HG03103 (cell line): ENCODE data around the gene FSTL1.
A peak's percentile ranks its signal among the peaks of the same experiment; 100 is the strongest.
"Not testable (repeated sequence)": the region's sequence is repeated elsewhere in the genome, so short reads cannot be mapped to it uniquely, and the experiment has no call there.

ENCODE experiments used
- ATAC-seq: cut with Tn5 transposase; IDR thresholded peaks from one replicate; pipeline ENCODE4 v1.9.1; 2021; ENCODE audit warnings: low read depth; ENCODE audit not compliant: unreplicated experiment

The FSTL1 gene

DNA sequence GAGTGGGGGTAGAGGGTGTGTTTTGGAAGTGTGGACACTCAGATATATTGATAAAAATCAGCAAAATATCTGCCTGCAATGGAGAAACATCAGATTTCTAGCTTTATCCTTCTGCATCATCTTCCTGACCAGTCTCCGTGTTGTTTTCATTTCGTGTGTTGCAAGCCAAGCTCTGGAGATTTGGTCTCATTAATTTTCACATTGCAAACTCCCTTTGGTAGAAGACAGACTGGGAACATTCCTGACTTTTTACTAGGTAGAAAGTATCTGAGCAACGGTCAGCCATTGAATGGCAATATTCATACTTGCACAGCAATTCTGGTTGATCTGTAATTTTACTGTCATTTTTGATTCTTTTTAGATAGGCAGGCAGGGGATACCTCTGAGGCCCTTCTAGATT is 30.4 kb downstream of the FSTL1 start:
- ATAC-seq: no peak

DNA sequence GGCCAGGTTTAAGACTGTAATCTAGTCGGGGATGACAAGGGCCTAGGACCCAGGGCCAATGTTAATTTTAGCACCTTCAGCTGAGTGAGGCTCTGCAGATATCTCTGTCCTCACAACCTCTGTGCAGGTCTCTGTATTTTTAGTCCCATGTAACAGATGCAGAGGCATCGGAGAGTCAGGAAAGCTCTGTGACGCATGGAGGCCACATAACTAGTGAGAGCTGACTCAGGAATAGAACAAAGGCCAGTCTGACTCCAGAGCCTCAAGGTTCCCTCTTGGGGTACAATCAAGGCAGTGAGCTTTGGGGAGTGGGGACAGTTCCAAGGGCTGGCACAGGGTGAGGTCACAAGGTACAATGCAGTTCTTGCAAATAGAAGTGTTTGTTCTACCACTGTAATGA is 31.0 kb downstream of the FSTL1 start:
- ATAC-seq: no peak

DNA sequence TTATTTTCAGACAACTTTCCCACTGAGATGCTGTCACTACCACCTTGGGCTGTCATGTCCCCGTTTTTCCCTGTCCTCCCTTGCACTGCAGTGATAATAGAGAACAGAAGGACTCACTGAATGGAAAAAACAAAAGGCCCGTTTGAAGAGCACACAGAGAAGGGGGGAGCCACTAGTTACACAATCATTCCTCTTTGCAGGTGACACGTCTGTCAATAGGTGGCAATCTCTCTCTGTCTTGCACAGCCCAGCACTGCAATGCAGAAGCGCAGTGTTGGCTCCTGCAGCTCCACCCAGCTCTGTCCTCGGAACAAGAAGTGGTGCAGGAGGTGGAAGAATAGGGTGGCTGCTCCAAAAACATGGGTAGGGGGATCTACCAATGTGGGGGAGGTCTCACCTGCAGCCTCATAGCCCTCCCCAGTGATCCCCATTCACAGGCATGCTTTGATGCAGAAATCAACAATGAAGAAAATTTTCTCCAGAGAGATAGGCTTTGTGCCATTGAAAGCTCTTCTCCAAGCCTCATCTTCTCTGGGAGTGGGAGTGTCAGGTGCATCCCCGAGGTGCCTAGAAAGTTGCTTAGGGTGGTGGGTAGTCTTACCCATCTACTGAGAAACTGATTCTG is 31.8 kb downstream of the FSTL1 start:
- peak; percentile 50 for ATAC-seq

DNA sequence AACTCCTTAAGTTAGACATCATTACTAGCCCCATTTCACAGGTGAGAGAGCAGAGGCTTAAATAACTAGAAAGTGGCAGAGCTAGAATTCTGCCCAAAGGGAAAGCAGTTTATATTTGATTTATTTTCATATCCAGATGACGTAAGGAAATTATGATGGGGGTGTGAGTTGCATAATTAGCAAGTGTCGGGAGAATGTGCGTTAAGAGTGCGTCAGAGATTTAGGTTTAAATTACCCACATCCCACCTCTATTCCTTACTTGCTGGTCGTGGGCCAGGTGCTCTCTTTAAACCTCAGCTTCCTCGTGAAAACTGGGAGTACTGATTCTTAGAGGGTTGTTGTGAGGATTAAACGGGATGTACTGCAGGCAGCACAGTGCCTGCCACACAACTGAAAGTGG is 32.3 kb downstream of the FSTL1 start:
- ATAC-seq: no peak

DNA sequence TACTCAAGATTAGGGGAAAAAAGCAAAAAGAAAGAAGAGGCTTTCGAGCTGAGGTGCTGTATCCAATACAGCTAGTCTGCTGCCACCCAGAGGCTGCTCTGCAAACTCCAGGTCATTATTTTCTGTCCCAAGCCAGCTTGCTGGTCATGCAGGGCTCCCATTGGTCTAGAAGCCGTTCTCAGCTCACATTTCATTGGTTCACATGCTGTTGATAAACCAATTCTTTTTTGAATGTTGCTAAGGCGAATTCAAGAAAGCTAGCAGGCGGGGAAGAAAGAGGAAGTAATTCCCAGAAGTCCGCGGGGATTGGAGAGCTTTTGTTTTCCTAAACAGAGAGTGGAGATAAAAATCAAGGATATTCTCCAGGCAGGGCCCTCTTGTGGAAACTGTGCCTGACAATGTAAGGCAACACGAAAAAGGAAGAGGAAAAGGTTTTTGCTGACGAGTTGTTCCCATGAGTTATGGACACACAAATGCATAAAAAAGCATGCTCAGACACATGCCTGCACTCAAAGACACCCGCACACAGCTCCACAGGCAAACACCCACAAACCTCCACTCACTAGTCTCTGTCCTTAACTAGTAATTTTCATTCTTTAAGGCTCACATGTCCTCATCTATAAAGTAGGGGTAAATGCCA is 33.4 kb downstream of the FSTL1 start:
- peak; percentile 99 for ATAC-seq

DNA sequence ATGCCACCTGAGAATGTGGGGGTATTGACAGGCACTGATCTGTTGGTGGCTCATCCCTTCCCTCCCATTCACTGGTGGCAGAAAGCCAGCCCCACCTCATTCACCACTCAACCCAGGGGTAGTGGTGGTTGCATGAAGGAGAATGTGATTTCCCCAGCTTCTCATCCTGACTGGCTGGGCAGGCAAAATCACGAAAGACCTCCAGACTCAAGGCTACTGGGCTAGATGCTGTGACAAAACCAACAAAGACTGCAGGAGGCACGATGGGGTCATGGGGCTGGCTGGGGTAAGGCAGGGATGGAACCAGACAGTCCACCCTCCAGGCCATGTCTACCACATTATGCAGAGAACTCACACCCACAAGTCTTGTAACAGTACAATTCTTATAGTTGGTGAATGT is 33.9 kb downstream of the FSTL1 start:
- peak; percentile 7 for ATAC-seq

DNA sequence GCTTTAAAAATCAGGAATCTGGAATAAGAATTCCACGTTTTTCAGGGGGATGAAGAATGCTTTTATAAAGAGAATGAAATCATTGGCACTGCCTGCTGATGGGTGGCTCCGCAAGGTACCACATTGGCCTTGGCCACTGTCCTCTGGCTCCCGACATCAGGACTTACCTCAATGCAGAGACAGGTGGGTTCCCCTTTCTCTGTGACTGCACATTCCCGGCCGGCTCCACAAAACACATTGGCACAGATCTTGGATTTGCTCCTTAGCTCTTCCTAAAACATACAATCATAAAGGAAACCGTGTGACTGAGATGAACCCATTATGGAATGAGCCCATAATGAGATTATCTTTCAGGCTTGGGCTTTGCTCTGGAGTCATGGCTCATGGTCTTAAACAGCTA is 35.0 kb downstream of the FSTL1 start:
- ATAC-seq: no peak

DNA sequence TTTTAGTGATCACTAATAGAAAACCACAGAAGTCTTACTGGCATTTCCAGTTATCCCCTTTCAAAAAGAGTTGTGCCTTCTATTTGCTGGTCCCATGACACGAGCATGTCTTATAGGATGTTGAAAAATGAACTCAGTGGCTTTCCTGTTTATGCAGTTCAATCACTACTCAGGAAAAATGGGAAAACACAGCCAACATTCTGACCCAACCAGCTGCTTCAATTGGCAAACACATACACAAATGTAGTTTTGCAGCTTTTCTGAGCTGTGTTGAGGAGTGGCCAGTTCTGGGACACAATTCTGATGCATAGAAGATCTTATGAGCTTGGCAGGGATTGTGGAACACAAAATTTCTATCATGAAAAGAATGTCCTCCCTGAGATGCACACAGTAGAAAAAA is 40.3 kb downstream of the FSTL1 start:
- ATAC-seq: no peak

DNA sequence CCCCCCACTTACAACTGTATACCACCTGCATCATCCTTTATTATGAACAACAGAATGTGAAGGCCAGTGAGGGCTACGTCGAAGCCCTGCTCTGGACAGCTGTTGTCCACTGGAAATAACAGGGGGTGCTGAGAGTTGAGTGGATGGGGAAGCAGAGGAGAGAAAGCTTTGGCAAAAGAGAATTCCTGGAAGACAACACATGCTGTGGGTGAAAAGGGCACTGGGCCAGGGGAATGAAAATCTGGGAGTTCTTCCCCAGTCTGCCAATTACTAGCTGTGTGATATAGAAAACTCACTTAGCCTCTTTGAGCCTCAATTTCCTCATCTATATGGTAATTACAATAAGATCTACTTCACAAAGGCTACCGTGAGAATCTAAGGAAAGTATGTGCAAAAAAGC is 40.7 kb downstream of the FSTL1 start:
- ATAC-seq: no peak

DNA sequence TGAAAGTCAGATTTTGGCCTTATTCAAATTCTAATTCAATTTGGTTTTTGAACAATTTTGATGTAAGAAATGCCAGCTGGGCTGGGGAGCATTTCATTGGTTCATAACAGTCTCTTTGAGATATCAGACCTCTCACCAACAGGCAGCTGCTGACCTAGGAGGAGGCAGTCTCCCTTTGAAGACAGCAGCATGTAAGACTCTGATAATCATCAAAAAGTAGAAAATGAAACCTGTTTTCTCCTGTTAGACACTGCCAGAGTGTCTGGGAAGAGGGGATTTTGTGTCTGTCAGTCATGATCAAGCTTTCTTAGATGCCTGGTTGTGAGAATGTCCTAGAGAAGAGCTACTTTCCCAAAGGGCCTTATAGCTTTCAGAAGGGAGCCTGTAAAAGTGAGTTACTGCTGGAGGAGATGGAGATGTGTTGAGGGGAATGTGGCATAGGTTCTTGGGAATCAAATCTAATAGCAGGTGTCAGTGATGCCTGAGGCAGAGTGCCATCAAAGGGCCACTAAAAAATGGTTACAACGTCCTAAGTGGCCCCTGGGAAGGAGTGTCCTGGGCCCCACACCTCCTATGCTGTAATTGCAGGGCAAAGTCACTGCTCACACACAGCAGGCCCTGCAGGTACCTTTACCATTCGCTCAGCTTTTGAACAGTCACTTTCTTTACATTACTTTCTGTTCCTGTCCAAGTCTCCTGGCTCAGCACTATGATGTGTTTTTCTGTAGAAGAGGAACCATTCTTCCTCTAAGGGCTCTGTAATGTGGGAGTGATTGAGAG is 43.1 kb downstream of the FSTL1 start:
- no peak for ATAC-seq

DNA sequence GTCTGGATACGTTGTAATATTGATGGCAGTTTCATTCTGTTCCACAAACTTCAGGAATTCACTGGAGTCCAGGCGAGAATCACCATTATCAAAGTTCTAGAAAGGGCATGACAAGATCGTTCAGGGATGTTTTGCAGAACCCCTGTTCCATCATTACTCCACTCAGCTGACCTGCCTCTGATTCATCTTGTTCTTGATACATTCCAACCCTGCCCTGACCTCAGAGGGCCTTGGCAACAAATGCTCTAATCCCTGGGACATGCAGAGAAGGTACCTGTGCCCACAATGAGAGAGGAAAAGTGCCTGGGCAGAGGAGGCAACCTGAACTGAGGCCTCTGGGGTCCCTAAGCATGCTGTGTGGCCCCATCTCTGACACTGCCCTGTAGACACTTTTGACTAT is 45.9 kb downstream of the FSTL1 start:
- no peak for ATAC-seq

DNA sequence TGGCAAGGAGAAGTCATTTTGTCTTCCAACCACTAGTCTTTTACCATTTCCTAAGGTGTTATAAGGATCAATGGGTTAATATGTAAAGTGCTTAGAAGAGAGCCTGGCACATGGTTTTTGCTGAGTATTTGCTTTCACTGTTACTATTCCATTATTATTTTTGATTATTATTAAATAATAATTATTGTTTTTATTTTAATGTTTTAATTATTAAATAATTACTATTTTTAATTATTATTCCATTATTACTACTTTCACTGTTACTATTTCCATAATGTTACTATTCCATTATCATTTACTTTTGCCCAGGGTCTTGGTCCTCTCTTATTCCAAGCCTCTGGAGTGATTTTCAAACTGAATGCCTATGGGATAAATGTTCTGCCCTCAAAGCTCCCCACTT is 48.5 kb downstream of the FSTL1 start:
- no peak for ATAC-seq

DNA sequence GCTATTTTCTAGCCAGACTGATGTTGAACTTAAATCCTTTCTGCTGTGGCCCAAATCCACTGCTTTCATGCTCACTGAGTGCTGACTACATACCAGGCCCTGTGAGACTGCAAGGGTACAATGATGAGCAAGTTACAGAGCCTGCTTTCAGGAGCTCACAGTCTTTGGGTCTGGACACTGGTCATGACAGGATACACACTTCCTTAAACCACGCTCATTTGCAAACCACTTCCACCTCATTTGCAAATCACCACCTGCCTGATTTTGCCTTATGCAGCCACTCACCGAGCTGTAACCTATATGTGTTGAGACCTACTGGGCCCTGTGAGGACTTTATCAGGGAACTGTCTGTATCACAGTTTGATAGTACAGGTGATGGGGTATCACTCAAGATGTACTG is 51.4 kb downstream of the FSTL1 start:
- ATAC-seq: peak; percentile 80

DNA sequence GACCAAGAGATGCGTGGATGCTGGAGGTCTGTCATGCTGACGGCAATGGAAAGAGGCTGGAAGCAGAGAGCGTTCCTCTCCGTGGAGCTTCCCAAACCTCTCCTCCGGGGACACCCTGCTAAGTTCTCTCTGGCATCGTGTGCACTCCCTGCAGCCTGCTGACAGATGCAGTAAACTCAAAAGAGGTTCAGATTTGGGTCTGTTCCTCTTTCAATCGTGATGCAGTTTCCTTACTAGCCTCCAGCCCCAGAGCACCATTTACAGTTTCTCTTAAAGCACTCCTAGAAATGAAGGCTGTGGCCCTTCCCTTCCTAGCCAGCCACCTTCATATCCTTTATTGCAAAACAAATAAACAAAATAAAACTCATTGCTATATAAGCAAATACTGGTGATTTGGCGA is 54.3 kb downstream of the FSTL1 start:
- no peak for ATAC-seq

DNA sequence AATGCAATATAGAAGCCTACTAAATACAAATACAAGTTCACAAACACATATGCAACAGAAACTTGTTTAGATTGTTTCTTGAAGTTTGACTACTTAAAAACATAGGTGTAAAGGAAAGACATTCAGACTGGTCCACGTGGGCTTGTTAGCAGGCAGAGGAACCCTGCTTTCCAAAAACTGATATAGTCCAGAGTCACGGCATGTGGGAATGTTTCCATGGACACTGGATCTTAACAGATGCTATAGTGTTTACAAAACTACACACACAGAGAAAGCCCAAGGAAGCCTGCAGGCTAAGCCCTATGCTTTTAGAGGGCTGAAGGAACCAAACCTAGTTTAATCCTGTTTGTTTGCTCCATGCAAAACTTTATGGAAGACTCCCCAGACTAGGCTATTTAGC is 56.4 kb downstream of the FSTL1 start:
- no peak for ATAC-seq

DNA sequence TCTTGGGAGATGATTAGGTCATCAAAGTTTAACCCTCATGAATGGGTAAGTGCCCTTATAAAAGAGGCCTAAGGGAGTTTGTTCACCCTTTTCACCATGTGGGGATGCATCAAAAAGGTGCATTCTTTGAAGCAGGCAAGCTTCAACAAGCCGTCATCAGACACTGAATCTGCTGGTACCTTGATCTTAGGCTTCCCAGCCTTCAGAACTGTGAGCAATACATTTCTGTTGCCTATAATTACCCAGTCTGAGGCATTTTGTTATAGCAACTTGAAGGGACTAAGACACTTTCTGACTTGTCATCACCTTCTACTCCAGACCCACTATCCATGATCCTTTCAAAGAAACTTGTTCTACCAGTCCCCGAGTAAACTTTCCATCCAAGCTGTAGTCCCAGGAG is 57.0 kb downstream of the FSTL1 start:
- no peak for ATAC-seq

DNA sequence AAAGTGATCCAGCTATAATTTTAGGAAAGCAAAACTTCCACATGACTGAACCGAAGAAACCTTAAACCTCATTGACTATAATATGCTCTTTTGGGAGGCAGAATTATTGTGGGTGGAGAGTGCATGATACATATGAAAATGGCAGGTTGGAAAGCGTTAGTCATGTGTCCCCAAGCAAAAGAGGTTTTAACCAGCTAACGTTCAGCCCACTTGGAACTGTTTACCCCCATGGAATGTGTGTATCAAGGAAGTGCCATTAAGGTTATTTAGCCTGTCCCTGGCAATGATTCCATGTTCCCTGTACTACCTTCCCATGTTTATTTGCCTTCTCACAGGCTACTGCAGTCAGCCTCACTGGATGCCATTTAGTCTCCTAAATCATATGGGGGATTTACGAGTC is 57.5 kb downstream of the FSTL1 start:
- ATAC-seq: no peak

DNA sequence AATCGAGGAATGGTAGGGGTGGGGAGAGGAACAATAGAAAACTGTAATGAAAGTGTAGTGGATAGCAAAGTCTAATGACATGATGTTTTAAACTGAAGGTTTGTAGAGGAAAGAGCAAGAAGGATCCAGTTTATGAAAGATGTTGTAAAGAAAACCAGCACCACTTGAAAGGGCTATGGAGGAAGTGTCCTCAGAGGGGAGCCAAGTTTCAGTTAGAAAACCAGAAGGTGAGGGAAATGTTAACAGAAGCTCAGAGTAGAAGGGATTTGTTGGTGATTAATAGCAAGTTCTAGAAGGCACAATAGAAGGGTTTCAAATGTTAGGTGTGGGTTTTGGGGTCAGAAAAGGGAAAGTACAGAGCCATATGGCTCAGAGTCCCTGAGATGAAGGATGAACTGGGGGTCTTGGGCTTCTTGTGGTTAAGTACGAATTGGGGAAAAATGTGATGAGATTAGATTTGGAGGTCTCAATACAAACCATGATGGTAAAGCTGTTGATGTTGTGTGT is 67.8 kb downstream of the FSTL1 start:
- ATAC-seq: no peak

DNA sequence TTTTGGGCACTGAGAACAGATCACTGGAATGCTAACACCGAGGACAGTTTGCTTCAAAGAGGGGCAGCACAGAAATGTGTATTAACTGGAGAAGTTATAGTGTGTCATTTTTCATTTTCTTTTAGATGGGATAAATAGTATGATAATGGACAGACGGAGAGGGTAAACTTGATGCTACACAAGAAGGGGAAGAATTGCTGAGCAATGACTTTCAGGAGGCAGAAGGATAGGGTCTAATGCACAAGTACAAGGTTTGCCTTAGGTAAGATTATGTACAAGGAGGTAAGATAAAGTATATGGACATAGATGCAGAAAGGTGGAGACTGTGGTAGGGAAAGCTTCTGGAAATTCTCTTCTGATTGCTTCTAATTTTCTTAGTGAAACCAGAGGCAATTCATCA is 69.3 kb downstream of the FSTL1 start:
- ATAC-seq: no peak

DNA sequence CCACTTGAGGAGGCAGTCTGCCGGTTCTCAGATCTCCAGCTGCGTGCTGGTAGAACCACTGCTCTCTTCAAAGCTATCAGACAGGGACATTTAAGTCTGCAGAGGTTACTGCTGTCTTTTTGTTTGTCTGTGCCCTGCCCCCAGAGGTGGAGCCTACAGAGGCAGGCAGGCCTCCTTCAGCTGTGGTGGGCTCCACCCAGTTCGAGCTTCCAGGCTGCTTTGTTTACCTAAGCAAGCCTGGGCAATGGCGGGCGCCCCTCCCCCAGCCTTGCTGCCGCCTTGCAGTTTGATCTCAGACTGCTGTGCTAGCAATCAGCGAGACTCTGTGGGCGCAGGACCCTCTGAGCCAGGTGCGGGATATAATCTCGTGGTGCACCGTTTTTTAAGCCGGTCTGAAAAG is 72.8 kb downstream of the FSTL1 start:
- not testable (repeated sequence) for ATAC-seq

DNA sequence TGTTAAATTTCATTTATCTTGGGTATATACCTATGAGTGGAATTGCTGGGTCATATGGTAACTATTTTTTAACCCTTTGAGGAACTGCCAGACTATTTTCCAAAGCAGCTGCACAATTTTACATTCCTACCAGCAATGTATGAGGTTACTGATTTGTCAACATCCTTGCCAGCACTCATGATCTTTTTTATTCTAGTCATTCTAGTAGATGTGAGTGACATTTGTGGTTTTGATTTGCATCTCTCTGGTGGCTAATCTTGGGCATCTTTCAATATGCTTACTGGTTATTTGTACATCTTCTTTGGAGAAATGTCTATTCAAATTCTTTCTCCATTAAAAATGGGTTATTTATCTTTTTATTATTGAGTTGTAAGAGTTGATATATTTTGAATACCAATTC is 80.3 kb downstream of the FSTL1 start:
- no peak for ATAC-seq

DNA sequence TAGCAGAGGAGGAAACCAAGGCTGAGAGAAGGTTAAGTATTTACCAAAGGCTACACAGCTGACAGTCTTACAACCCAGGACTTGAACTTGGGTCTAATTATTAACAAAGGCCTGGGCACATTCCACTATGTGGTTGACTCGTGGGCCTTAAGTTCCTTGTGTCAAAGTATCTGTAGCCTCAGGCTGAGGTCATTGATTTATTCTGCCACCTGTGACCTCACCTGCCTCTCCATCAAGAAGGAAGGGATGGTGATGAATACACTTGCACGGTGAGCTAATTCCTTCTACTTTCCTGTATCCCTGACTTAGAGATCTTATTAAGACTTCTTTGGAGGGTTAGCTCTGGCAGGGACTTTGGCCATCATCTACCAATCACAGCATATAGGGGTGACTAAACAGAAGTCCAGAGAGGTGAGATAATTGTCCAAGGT is 81.7 kb downstream of the FSTL1 start:
- peak; percentile 58 for ATAC-seq
